Naive thymus-derived CD4-positive, alpha-beta T cell (primary cell): Measurements from ENCODE around the gene TLCD3A. TPM values are rescaled to one million over a fixed set of nuclear protein-coding genes. Genes with fewer than 3 reads are reported as not detected.

Experiments used
- ATAC-seq: fragments of 150-1000 bp; cut with Tn5 transposase; 2 replicates; pipeline ENCODE4 v1.10.0; 2021; ENCODE audit warnings: mild to moderate bottlenecking, moderate library complexity
- CTCF ChIA-PET: fragments of 350-600 bp; sonication (Branson Sonifier 250); formaldehyde crosslinking; loops from one replicate; lab custom pipeline; 2021; ENCODE audit warnings: antibody characterized with exemption; lab: Charles Lee
- POLR2A ChIA-PET: fragments of 350-600 bp; sonication (Branson Sonifier 250); formaldehyde crosslinking; loops from one replicate; lab custom pipeline; 2021; ENCODE audit warnings: antibody characterized with exemption, inconsistent platforms; lab: Charles Lee
- DNase-seq, 9 donors: peaks; one replicate each; pipeline versions ENCODE4 v3.0.0 to v3.0.0-alpha.2; 2020 to 2022; ENCODE audit warnings: mixed read lengths in 1 of 9
- H3K27ac ChIP-seq: one replicate; pipeline ENCODE4 v1.7.0; 2013; ENCODE audit warnings: mild to moderate bottlenecking, low read depth, low read length, moderate library complexity
- H3K27me3 ChIP-seq, 2 donors: one replicate each; pipeline ENCODE4 v1.7.0; 2013; ENCODE audit warnings: low read length in 2 of 2, mild to moderate bottlenecking in 2 of 2, moderate library complexity in 2 of 2; ENCODE audit not compliant: control insufficient read depth in 2 of 2, insufficient read depth in 2 of 2
- H3K36me3 ChIP-seq, 3 experiments: 1 replicate in 2 of 3; 2 replicates in 1 of 3; pipeline ENCODE4 v1.7.0; 2013; ENCODE audit warnings: low read length in 3 of 3, mild to moderate bottlenecking in 3 of 3, moderate library complexity in 1 of 3; ENCODE audit not compliant: insufficient read depth in 3 of 3, control insufficient read depth in 2 of 3
- H3K4me1 ChIP-seq, 2 donors: one replicate each; pipeline ENCODE4 v1.7.0; 2013; ENCODE audit warnings: low read length in 2 of 2, mild to moderate bottlenecking in 2 of 2, moderate library complexity in 1 of 2; ENCODE audit not compliant: control insufficient read depth in 2 of 2, insufficient read depth in 2 of 2
- H3K4me3 ChIP-seq: 2 replicates; pipeline ENCODE4 v1.7.0; 2013; ENCODE audit warnings: mild to moderate bottlenecking, low read length
- H3K9me3 ChIP-seq, 3 experiments: 1 replicate in 2 of 3; 2 replicates in 1 of 3; pipeline ENCODE4 v1.7.0; 2013; ENCODE audit warnings: low read length in 3 of 3; ENCODE audit not compliant: control insufficient read depth in 2 of 3
- H3K27ac Mint-ChIP-seq, 9 donors: one replicate each; pipeline ENCODE4 v1.8.0; 2020 to 2022; ENCODE audit warnings: mixed read lengths in 9 of 9, mild to moderate bottlenecking in 8 of 9, moderate library complexity in 5 of 9, inconsistent platforms in 2 of 9
- H3K27me3 Mint-ChIP-seq, 5 donors: one replicate each; pipeline ENCODE4 v1.8.0; 2021 to 2022; ENCODE audit warnings: mixed read lengths in 5 of 5, mild to moderate bottlenecking in 1 of 5
- H3K36me3 Mint-ChIP-seq, 5 donors: one replicate each; pipeline ENCODE4 v1.8.0; 2020 to 2022; ENCODE audit warnings: mixed read lengths in 5 of 5, mild to moderate bottlenecking in 3 of 5, inconsistent platforms in 1 of 5
- H3K4me1 Mint-ChIP-seq, 7 donors: one replicate each; pipeline ENCODE4 v1.8.0; 2020 to 2022; ENCODE audit warnings: mixed read lengths in 7 of 7, mild to moderate bottlenecking in 3 of 7, inconsistent platforms in 1 of 7
- H3K4me3 Mint-ChIP-seq, 10 donors: one replicate each; pipeline ENCODE4 v1.8.0; 2020 to 2022; ENCODE audit warnings: mild to moderate bottlenecking in 10 of 10, mixed read lengths in 10 of 10, moderate library complexity in 6 of 10, inconsistent platforms in 2 of 10
- H3K9me3 Mint-ChIP-seq, 11 donors: one replicate each; pipeline ENCODE4 v1.8.0; 2020 to 2022; ENCODE audit warnings: mixed read lengths in 11 of 11, mild to moderate bottlenecking in 4 of 11, inconsistent platforms in 1 of 11, moderate library complexity in 1 of 11
- intact Hi-C, 2 donors: fragments of 100-400 bp; cut with micrococcal nuclease; formaldehyde crosslinking; loops; one replicate each; pipeline ENCODE4 v1.15.1; 2023
- polyA plus RNA-seq, 2 donors: library from polyadenylated mRNA; unstranded; fragments of 300-500 nt; fragmentation: Illumina TruSeq; gene quantifications; one replicate each; pipeline ENCODE4 v1.2.3, GENCODE V29; 2021
- total RNA-seq, 6 experiments: library from RNA in 5 of 6; stranded (reverse) in 5 of 6; gene quantifications; 1 replicate in 5 of 6; 2 replicates in 1 of 6; pipeline ENCODE4 v1.2.3 and lab custom pipeline; 2021 to 2026

The TLCD3A gene
- total and polyA plus RNA-seq, 7 experiments from 2014 or later = 0.36 to 21.5 (median 1.0) TPM; not detected in 1

- intact Hi-C loops = no loop called here
- no peaks in the 10 kb centered on the region for H3K27me3 Mint-ChIP-seq
- no peak for ATAC-seq
- H3K36me3 Mint-ChIP-seq = peaks cover 5 to 42% (median 14%) of the 10 kb centered on the region in 5 donors
- H3K4me1 Mint-ChIP-seq = peaks cover 0 to 6% (median 5%) of the 10 kb centered on the region in 7 donors
- no peak overlapping the region for H3K27ac Mint-ChIP-seq
- no peak overlapping the region for H3K4me3 ChIP-seq
- peaks cover 0 to 55% (median 7%) of the 10 kb centered on the region in 3 experiments for H3K36me3 ChIP-seq
- no peaks in the 10 kb centered on the region for H3K4me1 ChIP-seq
- H3K9me3 ChIP-seq = no peaks in the 10 kb centered on the region
- no peak for DNase-seq
- no peaks in the 10 kb centered on the region for H3K27me3 ChIP-seq
- ChIA-PET CTCF (interaction anchor here (0.6 to 1.4 kb wide), 2 partner anchors 277 to 278 kb away, joined by 3 to 4 read pairs; no protein-coding TSS in a partner anchor), POLR2A (no interaction called here)
- H3K4me3 Mint-ChIP-seq = no peak overlapping the region
- no peaks in the 10 kb centered on the region for H3K9me3 Mint-ChIP-seq
- H3K27ac ChIP-seq = no peak overlapping the region
Observed at GRCh38 chr17:689556-690275, 42.7 kb upstream of the TLCD3A start.

GRCh38 chr17:690361-690760 is 42.0 kb upstream of the TLCD3A start:
- peak overlapping the region in 1 of 9 donors; percentile 63 for H3K27ac Mint-ChIP-seq
- no peaks in the 10 kb centered on the region for H3K27me3 Mint-ChIP-seq
- H3K4me3 Mint-ChIP-seq = no peak overlapping the region
- no peak for DNase-seq
- Histone ChIP-seq H3K27ac (no peak overlapping the region), H3K36me3 (peaks cover 0 to 56% (median 7%) of the 10 kb centered on the region in 3 experiments), H3K27me3 (no peaks in the 10 kb centered on the region), H3K4me3 (no peak overlapping the region), H3K4me1 (no peaks in the 10 kb centered on the region), H3K9me3 (no peaks in the 10 kb centered on the region)
- no peaks in the 10 kb centered on the region for H3K9me3 Mint-ChIP-seq
- peaks cover 5 to 42% (median 20%) of the 10 kb centered on the region in 5 donors for H3K36me3 Mint-ChIP-seq
- CTCF ChIA-PET = no interaction called here
- intact Hi-C loops = no loop called here
- peaks cover 0 to 6% (median 5%) of the 10 kb centered on the region in 7 donors for H3K4me1 Mint-ChIP-seq
- ATAC-seq = no peak
- POLR2A ChIA-PET = no interaction called here

GRCh38 chr17:691423-691822 is 41.0 kb upstream of the TLCD3A start:
- Histone ChIP-seq H3K4me1 (no peaks in the 10 kb centered on the region), H3K9me3 (no peaks in the 10 kb centered on the region), H3K4me3 (no peak overlapping the region), H3K36me3 (peaks cover 4 to 63% (median 7%) of the 10 kb centered on the region in 3 experiments), H3K27me3 (no peaks in the 10 kb centered on the region), H3K27ac (no peak overlapping the region)
- no peak for DNase-seq
- intact Hi-C loops = no loop called here
- Mint-ChIP-seq H3K27ac (no peak overlapping the region), H3K4me1 (peaks cover 0 to 6% (median 5%) of the 10 kb centered on the region in 7 donors), H3K36me3 (peaks cover 12 to 49% (median 26%) of the 10 kb centered on the region in 5 donors), H3K9me3 (peaks cover 0 to 2% (median 0%) of the 10 kb centered on the region in 11 donors), H3K4me3 (no peak overlapping the region), H3K27me3 (no peaks in the 10 kb centered on the region)
- ChIA-PET CTCF (interaction anchor here (0.5 to 1.1 kb wide), 2 partner anchors 9 to 280 kb away, joined by 3 to 4 read pairs; no protein-coding TSS in a partner anchor), POLR2A (no interaction called here)
- no peak for ATAC-seq

- Histone ChIP-seq H3K4me3 (no peak overlapping the region), H3K27ac (no peak overlapping the region), H3K27me3 (no peaks in the 10 kb centered on the region), H3K4me1 (no peaks in the 10 kb centered on the region), H3K36me3 (peaks cover 4 to 70% (median 7%) of the 10 kb centered on the region in 3 experiments), H3K9me3 (no peaks in the 10 kb centered on the region)
- DNase-seq (no peak), ATAC-seq (no peak)
- H3K27me3 Mint-ChIP-seq = no peaks in the 10 kb centered on the region
- peak overlapping the region in 2 of 9 donors; percentile 41 to 46 for H3K27ac Mint-ChIP-seq
- H3K36me3 Mint-ChIP-seq = peaks cover 16 to 55% (median 30%) of the 10 kb centered on the region in 5 donors
- CTCF ChIA-PET = interaction anchor here (1.0 to 1.1 kb wide), 2 partner anchors 8 to 280 kb away, joined by 4 read pairs; no protein-coding TSS in a partner anchor
- H3K4me1 Mint-ChIP-seq = peaks cover 0 to 6% (median 5%) of the 10 kb centered on the region in 7 donors
- POLR2A ChIA-PET = no interaction called here
- intact Hi-C loops = no loop called here
- H3K4me3 Mint-ChIP-seq = no peak overlapping the region
- H3K9me3 Mint-ChIP-seq = peaks cover 0 to 2% (median 0%) of the 10 kb centered on the region in 11 donors
Observed at GRCh38 chr17:692116-692515, 40.3 kb upstream of the TLCD3A start.

GRCh38 chr17:693791-694638 is 38.4 kb upstream of the TLCD3A start:
- Mint-ChIP-seq H3K27me3 (no peaks in the 10 kb centered on the region), H3K9me3 (peaks cover 0 to 2% (median 0%) of the 10 kb centered on the region in 11 donors), H3K27ac (no peak overlapping the region), H3K4me3 (no peak overlapping the region), H3K4me1 (no peaks in the 10 kb centered on the region), H3K36me3 (peaks cover 10 to 54% (median 32%) of the 10 kb centered on the region in 5 donors)
- ATAC-seq = no peak
- intact Hi-C loops = no loop called here
- Histone ChIP-seq H3K36me3 (peaks cover 7 to 80% (median 8%) of the 10 kb centered on the region in 3 experiments), H3K4me1 (no peaks in the 10 kb centered on the region), H3K9me3 (no peaks in the 10 kb centered on the region), H3K27me3 (no peaks in the 10 kb centered on the region), H3K27ac (no peak overlapping the region), H3K4me3 (no peak overlapping the region)
- ChIA-PET CTCF (interaction anchor here (1.5 kb wide), 1 partner anchor 282 kb away, joined by 4 read pairs; no protein-coding TSS in a partner anchor), POLR2A (no interaction called here)
- no peak for DNase-seq

DNA sequence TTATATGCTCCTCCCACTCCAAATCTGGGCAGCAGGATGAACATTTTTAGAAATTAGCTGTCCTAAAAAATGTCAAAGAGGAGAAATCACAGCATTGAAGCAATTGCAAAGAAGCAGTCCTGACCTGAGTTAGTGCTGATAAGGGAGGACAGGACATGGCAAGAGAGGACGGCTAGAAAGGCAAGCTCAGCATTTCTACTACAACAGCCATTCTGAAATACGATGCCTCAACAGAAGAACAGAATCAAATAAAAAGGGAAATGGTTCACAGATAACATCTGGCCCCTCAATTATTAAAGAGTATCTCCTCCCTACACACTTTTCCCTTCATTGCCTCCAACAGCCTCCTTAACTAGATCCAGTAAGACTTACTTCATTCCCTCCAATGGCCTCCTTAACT is 36.0 kb upstream of the TLCD3A start:
- ATAC-seq (no peak), DNase-seq (no peak)
- Mint-ChIP-seq H3K27me3 (no peaks in the 10 kb centered on the region), H3K36me3 (peaks cover 10 to 40% (median 22%) of the 10 kb centered on the region in 5 donors), H3K27ac (no peak overlapping the region), H3K9me3 (peaks cover 0 to 2% (median 0%) of the 10 kb centered on the region in 11 donors), H3K4me1 (peaks cover 0 to 4% (median 2%) of the 10 kb centered on the region in 7 donors), H3K4me3 (no peak overlapping the region)
- CTCF ChIA-PET = interaction anchor here (0.5 kb wide), 1 partner anchor 79 kb away, joined by 3 read pairs; no protein-coding TSS in a partner anchor
- intact Hi-C loops = no loop called here
- Histone ChIP-seq H3K4me1 (no peaks in the 10 kb centered on the region), H3K27me3 (no peaks in the 10 kb centered on the region), H3K4me3 (no peak overlapping the region), H3K27ac (no peak overlapping the region), H3K9me3 (no peaks in the 10 kb centered on the region), H3K36me3 (peaks cover 4 to 62% (median 8%) of the 10 kb centered on the region in 3 experiments)
- POLR2A ChIA-PET = interaction anchor here (0.9 kb wide), 1 partner anchor 8 kb away, joined by 3 read pairs; no protein-coding TSS in a partner anchor
